K562 (cell line): ENCODE data around the gene CACNA1A. TPM values are rescaled to one million over a fixed set of nuclear protein-coding genes. Genes with fewer than 3 reads are reported as not detected.

ENCODE experiments used
- DLX4 ChIP-seq: fragments of 250-450 bp; sonication (Bioruptor Pico); IDR thresholded peaks from 2 replicates; pipeline ENCODE4 v1.6.1; 2021; ENCODE audit warnings: mild to moderate bottlenecking
- E2F4 ChIP-seq: sonication (generic); formaldehyde crosslinking; IDR thresholded peaks from 2 replicates; pipeline ENCODE4 v1.8.0; 2022; ENCODE audit warnings: mild to moderate bottlenecking, low read depth, missing genetic modification reagents
- E2F5 ChIP-seq: sonication (generic); formaldehyde crosslinking; IDR thresholded peaks from 2 replicates; pipeline ENCODE4 v1.8.0; 2022; ENCODE audit warnings: mild to moderate bottlenecking, missing genetic modification reagents
- E2F6 ChIP-seq, 2 experiments: IDR thresholded peaks; 2 replicates each; pipeline ENCODE4 v1.6.1; 2011; ENCODE audit warnings: borderline replicate concordance in 1 of 2, control low read depth in 1 of 2, low read depth in 1 of 2, low read length in 1 of 2, mild to moderate bottlenecking in 1 of 2, mixed read lengths in 1 of 2, moderate library complexity in 1 of 2; ENCODE audit not compliant: insufficient read depth in 1 of 2, insufficient read length in 1 of 2, poor library complexity in 1 of 2, severe bottlenecking in 1 of 2; ENCODE audit errors: extremely low read depth in 1 of 2
- ELK3 ChIP-seq: fragments of 450-650 bp; formaldehyde crosslinking; IDR thresholded peaks from 2 replicates; pipeline ENCODE4 v1.4.0; 2020; ENCODE audit warnings: mild to moderate bottlenecking
- HEY1 ChIP-seq: fragments of 250-450 bp; sonication (Bioruptor Pico); IDR thresholded peaks from 2 replicates; pipeline ENCODE4 v1.5.0; 2020; ENCODE audit warnings: mild to moderate bottlenecking, moderate library complexity, borderline replicate concordance
- HOMEZ ChIP-seq: fragments of 250-450 bp; sonication (Bioruptor Pico); IDR thresholded peaks from 2 replicates; pipeline ENCODE4 v1.4.0; 2020; ENCODE audit warnings: mild to moderate bottlenecking, moderate library complexity
- NRF1 ChIP-seq, 2 experiments: fragments of 450-650 bp; IDR thresholded peaks in 1 of 2; conservative IDR thresholded peaks in 1 of 2; 2 replicates each; pipeline ENCODE4 v1.6.1; 2014; ENCODE audit warnings: mild to moderate bottlenecking in 2 of 2
- RBM14 ChIP-seq: fragments of 200-400 bp; formaldehyde crosslinking; IDR thresholded peaks from 2 replicates; pipeline ENCODE4 v1.6.1; 2018; ENCODE audit warnings: low read depth, mild to moderate bottlenecking, low read length, moderate library complexity, borderline replicate concordance; ENCODE audit not compliant: insufficient read depth
- RFX5 ChIP-seq: IDR thresholded peaks from 2 replicates; pipeline ENCODE4 v1.6.1; 2011; ENCODE audit warnings: low read depth, mild to moderate bottlenecking, improper control_type of control experiment, low read length
- U2AF1 ChIP-seq: fragments of 200-400 bp; formaldehyde crosslinking; optimal IDR thresholded peaks from 2 replicates; pipeline ENCODE3; 2017; ENCODE audit warnings: mild to moderate bottlenecking, low read depth, low read length, moderate library complexity
- UBTF ChIP-seq, 2 experiments: IDR thresholded peaks; 2 replicates each; pipeline ENCODE4 v1.6.1; 2012; ENCODE audit warnings: improper control_type of control experiment in 2 of 2, low read depth in 2 of 2, low read length in 2 of 2, borderline replicate concordance in 1 of 2
- ZNF224 ChIP-seq: sonication (generic); formaldehyde crosslinking; IDR thresholded peaks from 2 replicates; pipeline ENCODE4 v1.8.0; 2022; ENCODE audit warnings: mild to moderate bottlenecking, missing genetic modification reagents
- ZNF3 ChIP-seq: fragments of 250-450 bp; sonication (Bioruptor Pico); IDR thresholded peaks from 2 replicates; pipeline ENCODE4 v1.5.0; 2021; ENCODE audit warnings: mild to moderate bottlenecking, moderate library complexity
- ZNF511 ChIP-seq: sonication (generic); formaldehyde crosslinking; IDR thresholded peaks from 2 replicates; pipeline ENCODE4 v1.8.0; 2022; ENCODE audit warnings: mild to moderate bottlenecking, missing genetic modification reagents
- polyA plus RNA-seq, 8 experiments: library from polyadenylated mRNA; depleted of rRNA in 4 of 8; stranded (reverse) in 5 of 8; unstranded in 3 of 8; fragments of >200 nt; fragmentation: Nextera tagmentation in 2 of 8; fragmentation: Illumina TruSeq in 1 of 8; extraction: Ambion mirVana in 2 of 8; extraction: Trizol in 1 of 8; gene quantifications; 2 replicates each; pipeline versions ENCODE4 v1.2.1 to v1.2.3, GENCODE V29; 2011 to 2014; ENCODE audit warnings: inconsistent platforms in 1 of 8, missing spikeins in 1 of 8
- total RNA-seq, 7 experiments: library from RNA; depleted of rRNA in 6 of 7; stranded (reverse); fragments of >200 nt in 6 of 7; fragmentation: Illumina TruSeq in 2 of 7; extraction: Trizol in 2 of 7; gene quantifications; 2 replicates each; pipeline versions ENCODE4 v1.2.1 to v1.2.3, GENCODE V29; 2011 to 2021; ENCODE audit warnings: low replicate concordance in 1 of 7

CACNA1A gene
- total and polyA plus RNA-seq, 9 of the 15 experiments (the other 6 are each of a cell fraction or from before 2014, with no cell fraction given): 0.03 to 0.20 (median 0.09) TPM; not detected in 1

GRCh38 chr19:13396250-13397080 lies 109.8 kb downstream of the CACNA1A start (continued):
- peak in 1 of 2 experiments; percentile 41 for TF ChIP-seq E2F6 (IDR thresholded peaks at IDR 0.05; ENCODE audit: borderline replicate concordance in 1 of 2, extremely low read depth in 1 of 2, insufficient read depth in 1 of 2, insufficient read length in 1 of 2, low read depth in 1 of 2, low read length in 1 of 2, poor library complexity in 1 of 2, severe bottlenecking in 1 of 2)
- TF ChIP-seq RFX5: no peak
- no peak for TF ChIP-seq UBTF (IDR thresholded peaks at IDR 0.05; ENCODE audit: borderline replicate concordance in 1 of 2, low read depth in 2 of 2, low read length in 2 of 2)
- TF ChIP-seq E2F5 (CRISPR knock-in tag): no peak
- TF ChIP-seq ZNF511 (CRISPR knock-in tag): no peak
- no peak for TF ChIP-seq DLX4
- TF ChIP-seq ELK3 (CRISPR knock-in tag): no peak
- no peak for TF ChIP-seq E2F4
- no peak for TF ChIP-seq ZNF224 (CRISPR knock-in tag)
- 0 out of 4 replicates have a peak, but pooled peaks of 1 of the 2 experiments have one; percentile 21 for TF ChIP-seq NRF1 (conservative IDR thresholded peaks at IDR 0.05 in 1 of 2, IDR thresholded peaks at IDR 0.05 in 1 of 2)
- TF ChIP-seq U2AF1: no peak
- TF ChIP-seq HEY1 (CRISPR knock-in tag): no peak
- TF ChIP-seq HOMEZ (CRISPR knock-in tag): no peak
- no peak for TF ChIP-seq ZNF3
- no peak for TF ChIP-seq RBM14
